DLD1 (cell line): Measurements from ENCODE around the gene OGA.
"Not testable (repeated sequence)": the region's sequence is repeated elsewhere in the genome, so short reads cannot be mapped to it uniquely, and the experiment has no call there.

ENCODE experiments used
- in situ Hi-C: cut with HindIII; loops from 2 replicates; pipeline ENCODE4 v1.10.0; 2017; ENCODE audit warnings: low sequenced_read_pairs

The OGA gene

GRCh38 chr10:101807158-101807557, 11.1 kb downstream of the OGA start:
- in situ Hi-C loops = no loop called here

- in situ Hi-C loops = no loop called here
Measured at GRCh38 chr10:101803511-101803910, 14.7 kb downstream of the OGA start.

- in situ Hi-C loops = no loop called here
Measured at GRCh38 chr10:101797403-101798059, 20.7 kb downstream of the OGA start.

GRCh38 chr10:101793526-101793925, 24.7 kb downstream of the OGA start:
- in situ Hi-C loops = no loop called here

- in situ Hi-C loops = no loop called here
Measured at GRCh38 chr10:101789686-101790085, 28.6 kb downstream of the OGA start.

- in situ Hi-C loops = not testable (repeated sequence)
Measured at GRCh38 chr10:101789231-101789630, 29.0 kb downstream of the OGA start.

GRCh38 chr10:101785801-101786200, 32.4 kb downstream of the OGA start:
- in situ Hi-C loops = no loop called here

GRCh38 chr10:101784558-101784957, 33.7 kb downstream of the OGA start:
- in situ Hi-C loops = no loop called here

GRCh38 chr10:101783736-101784118, 34.5 kb downstream of the OGA start:
- in situ Hi-C loops = no loop called here

GRCh38 chr10:101782811-101783735, 35.2 kb downstream of the OGA start, which contains the start of gene NPM3:
Gene NPM3 (minus strand): TSS chr10:101783446. CDS start chr10:101783390, 56 bp downstream.
- in situ Hi-C loops = no loop called here

GRCh38 chr10:101781984-101782810, 36.0 kb downstream of the OGA start:
- in situ Hi-C loops = no loop called here

- in situ Hi-C loops = no loop called here
Measured at GRCh38 chr10:101781655-101781983, 36.6 kb downstream of the OGA start.

GRCh38 chr10:101780818-101781654, 37.2 kb downstream of the OGA start:
- in situ Hi-C loops = no loop called here

GRCh38 chr10:101780187-101780817, 37.9 kb downstream of the OGA start:
- in situ Hi-C loops = no loop called here

- in situ Hi-C loops = no loop called here
Measured at GRCh38 chr10:101779544-101780186, 38.6 kb downstream of the OGA start.

GRCh38 chr10:101778781-101779543, 39.3 kb downstream of the OGA start:
- in situ Hi-C loops = no loop called here

- in situ Hi-C loops = no loop called here
Measured at GRCh38 chr10:101778151-101778780, 40.0 kb downstream of the OGA start.

- in situ Hi-C loops = no loop called here
Measured at GRCh38 chr10:101777619-101778145, 40.6 kb downstream of the OGA start.
